ENCODE measurements around the gene TRIM31.

The TRIM31 gene

GRCh38 chr6:30112402-30112994 lies 392 bp downstream of the TRIM31 start:
- no peak for DNase-seq

- DNase-seq, result no peak
Measured at GRCh38 chr6:30111266-30111856, 1.5 kb downstream of the TRIM31 start.

DNA sequence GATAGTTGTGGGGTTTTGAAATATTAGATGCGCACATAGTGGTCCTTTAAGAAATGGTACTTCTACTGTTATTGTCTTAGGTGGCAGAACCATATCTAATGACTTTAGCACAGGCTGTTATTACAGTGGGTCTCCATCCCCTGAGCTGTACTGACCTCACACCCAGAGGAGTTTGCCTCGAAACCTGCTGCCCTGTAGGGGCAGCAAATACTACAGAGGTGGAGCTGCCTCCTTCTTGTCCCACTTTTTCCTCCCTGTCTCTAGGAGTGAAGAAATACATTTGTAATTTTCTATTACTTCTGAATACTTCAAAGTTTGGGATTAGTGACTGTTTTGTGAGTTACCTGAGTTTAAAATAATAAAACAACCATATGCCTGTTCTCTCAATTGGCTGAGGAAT lies 8.2 kb downstream of the TRIM31 start:
- no peak for DNase-seq

GRCh38 chr6:30103872-30104179 lies 9.1 kb downstream of the TRIM31 start:
- DNase-seq, result no peak

DNA sequence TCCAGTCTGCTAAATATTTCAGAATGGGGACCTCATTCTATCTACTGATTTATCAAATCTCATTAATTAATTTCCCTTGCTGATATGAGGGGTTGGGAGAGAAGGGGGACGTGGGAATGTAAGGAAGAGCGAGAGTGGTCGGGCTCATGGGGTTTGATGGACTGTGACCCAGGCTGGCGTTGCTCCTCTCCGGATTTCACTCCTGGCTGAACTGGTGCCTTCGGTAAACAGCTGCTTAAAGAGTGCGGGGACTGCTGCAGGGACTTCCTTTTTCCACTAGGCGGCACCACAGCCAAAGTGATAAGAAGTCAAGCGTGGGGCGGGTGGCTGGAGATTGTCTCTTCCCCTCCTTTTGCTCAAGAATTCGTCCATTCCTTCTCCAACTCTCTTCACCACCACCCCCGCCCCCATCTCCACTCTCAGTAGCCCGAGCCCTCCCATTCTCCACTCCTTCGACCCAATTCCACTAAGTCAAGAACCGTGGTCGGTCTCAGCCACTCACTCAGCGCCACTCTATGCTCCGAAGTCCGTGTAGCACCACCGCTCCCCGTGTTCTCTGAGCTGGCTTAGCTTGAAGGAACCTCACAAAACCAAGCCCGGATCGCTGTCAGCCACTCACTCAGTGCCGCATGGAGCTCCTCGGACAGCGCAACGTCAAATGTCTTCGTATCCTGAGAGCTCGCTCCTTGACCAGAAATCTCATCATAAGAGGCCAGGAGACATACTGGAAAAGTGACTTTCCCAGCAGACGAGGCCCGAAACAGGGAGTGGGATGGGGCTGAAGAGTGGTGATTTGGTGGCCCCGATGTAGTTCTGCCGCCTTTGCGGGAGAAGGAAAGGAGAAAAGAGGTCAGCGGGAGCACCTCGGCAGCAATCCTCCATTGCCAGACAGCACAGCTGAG lies 9.7 kb downstream of the TRIM31 start:
- peak; percentile 86 for DNase-seq

DNA sequence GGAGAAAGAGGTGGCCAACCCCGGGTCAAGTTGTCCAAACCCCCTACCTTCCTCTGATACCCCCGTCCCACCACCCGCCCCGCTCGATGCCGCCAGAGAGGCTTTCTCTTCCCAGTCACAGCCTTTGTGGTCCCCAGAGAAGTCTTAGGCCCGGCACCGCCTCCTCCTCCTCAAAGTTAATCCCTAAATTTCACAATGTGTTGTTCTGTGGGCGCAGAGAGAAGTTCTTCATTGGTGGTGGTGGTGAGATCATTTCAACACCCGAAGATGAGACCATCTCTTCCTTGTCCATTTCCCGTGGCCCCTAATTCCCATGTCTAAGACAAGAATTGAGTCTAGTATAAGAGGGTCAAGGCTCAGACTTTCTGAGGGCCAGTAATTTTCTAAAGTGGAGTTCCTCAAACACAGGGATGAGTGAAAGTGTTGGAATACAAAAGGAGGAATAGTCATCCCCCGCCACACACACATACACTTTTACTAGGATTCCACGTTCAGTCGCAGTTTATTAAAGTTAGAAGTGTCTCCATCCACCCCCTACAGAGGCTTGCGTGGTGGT lies 10.4 kb downstream of the TRIM31 start:
- DNase-seq, result peak; percentile 55

GRCh38 chr6:30101444-30102413 lies 11.2 kb downstream of the TRIM31 start:
- peak; percentile 82 for DNase-seq

DNA sequence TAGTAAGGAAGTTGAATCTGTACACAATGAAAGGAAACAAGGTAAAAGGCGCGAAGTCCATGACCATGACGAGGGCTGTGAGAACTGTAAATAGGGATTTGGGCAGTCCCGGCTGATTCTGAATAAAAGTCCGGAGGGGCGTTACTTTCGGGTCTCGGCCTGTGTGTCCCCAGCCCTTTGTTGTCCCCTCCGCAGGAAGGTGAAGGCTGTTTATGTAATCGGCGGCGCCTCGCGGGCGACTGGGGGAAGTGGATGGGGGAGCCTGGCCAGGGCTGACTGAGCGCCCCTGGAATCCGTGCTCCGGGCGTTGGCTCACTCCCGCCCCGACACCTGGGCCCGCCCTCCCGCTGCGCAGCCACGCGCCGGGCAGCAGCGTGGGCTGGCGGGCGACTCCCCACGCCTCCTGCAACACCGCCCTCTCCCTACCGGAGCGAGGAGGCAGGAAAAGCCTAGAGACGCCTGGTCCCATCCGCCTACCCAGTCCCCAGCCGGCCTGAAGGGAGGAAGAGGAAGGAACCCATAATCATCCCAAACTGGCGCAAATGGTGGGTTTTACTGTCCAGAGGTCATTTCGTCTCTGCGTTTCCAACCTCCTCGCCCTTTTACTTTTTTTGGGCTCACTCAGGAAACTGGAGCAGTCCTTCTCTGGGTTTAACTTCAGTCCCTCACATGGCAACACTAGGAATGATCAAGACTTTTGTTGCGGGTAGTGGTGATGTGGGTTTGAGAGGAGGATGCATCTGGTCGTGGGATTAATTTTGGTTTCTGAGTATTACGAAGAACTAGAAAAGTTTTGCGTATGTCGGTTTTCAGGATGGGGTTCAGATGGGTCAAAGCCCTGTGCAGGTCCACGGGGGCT lies 12.1 kb downstream of the TRIM31 start:
- DNase-seq, result no peak

DNA sequence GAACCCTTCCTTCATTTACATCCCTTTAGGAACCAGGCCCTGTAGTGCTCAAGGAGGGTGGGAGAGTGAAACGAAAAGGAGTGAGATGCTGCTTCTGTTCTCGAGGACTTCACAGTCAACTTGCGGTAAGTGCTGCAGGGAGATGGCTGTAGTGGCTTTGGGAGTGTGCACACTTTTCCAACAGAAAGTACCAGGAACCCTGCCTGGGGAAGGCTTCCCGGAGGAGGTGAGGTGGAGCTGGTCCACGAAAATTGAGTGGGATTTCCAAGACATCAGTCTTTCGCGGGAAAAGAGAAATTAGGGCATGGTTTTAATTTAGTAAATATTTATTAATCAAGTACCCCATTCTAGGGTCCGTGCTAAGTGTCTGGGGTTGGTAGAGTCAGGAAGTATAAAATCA lies 12.7 kb downstream of the TRIM31 start:
- DNase-seq, result no peak

DNA sequence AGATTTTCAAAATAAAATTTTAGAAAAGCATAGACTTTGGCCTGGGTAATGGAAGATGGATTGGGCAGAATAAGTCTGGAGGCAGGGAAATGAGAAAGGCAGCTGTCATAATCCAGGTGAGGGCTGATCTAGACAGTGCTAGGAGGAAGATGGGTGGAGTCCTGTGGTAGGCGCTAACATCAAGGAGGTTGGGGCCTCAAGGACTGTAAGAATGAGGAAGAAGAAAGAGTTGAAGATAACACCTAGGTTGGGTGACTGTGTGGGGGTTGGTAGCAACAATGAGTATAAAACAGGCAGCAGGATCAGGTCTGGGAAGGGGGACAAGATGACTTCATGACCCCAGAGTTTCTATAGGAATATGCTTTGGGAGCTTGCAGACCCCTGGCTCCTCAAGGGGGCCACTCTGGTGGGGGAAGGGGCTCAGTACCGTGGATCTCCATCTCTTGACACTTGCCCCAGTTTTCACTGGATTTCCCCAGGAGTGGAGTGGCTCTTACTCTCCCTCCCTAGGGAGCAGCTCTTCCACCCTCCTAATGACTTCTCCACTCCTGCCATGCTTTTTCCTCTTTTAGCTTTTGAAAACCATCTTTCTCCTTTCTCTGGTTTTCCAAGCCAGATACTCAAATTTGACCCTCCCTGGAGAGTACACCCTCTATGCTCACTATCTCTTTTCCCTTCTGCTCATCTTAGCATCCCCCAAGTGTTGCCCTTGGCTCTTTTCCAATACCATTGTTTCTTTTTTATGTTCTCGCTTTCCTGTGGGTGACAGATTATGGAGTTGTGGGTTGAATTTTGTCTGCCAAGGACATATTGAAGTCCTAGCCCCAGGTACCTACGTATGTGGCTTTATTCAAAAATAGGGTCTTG lies 14.8 kb downstream of the TRIM31 start:
- no peak for DNase-seq

GRCh38 chr6:30096829-30097228 lies 16.1 kb downstream of the TRIM31 start:
- no peak for DNase-seq

DNA sequence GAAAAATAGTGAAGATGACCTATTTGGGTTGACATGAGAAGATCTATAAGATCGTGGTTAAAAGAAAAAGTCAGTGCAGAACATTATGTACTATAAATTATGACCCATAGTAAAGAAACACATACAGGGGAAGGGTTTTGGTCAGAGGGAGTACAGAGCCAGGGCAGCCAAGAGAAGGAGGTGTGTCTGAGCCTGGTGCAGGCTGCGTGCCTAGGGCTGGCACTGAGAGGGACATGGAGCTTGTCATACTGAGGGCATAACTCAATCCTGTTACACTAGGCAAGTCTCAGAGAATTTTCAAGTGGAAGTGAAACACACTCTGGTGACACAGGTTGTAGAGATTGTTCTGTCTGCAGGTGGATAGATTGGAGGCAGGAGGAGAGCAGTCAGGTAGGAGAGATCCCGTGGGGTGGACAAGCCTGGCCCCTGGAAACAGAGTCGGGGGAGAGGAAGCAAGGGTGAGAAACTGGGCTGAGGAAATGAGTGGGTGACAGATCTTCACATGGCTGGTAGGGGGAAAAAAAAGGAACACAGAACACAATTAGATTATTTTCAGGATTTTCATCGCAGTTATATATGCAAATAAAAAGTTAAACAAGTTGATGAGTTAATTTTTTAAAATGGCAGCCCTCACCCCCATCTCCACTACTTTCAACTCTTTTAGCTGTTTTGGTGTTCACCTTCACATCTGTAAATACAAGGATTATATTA lies 18.8 kb downstream of the TRIM31 start:
- DNase-seq, result no peak

- DNase-seq, result no peak
Measured at GRCh38 chr6:30092852-30093543, 19.9 kb downstream of the TRIM31 start.

GRCh38 chr6:30091577-30092381 lies 21.1 kb downstream of the TRIM31 start:
- DNase-seq, result peak; percentile 66

DNA sequence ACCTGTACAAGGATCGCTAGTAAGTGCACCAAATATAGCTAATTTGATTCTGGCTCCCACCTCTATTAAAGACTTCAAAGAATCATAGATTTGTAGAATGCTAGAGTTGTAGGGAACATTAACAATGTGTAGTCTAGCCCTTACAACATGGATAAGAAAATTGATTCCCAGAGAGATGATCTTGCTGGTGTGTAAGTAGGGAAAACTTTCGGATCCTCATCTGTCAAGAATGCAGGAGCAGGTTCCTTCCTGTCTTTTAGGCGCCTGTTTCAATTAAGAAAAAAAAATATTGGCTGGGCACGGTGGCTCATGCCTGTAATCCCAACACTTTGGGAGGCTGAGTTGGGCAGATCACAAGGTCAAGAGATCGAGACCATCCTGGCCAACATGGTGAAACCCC lies 25.0 kb downstream of the TRIM31 start:
- no peak for DNase-seq

GRCh38 chr6:30077218-30077617 lies 35.7 kb downstream of the TRIM31 start:
- DNase-seq, result no peak

DNA sequence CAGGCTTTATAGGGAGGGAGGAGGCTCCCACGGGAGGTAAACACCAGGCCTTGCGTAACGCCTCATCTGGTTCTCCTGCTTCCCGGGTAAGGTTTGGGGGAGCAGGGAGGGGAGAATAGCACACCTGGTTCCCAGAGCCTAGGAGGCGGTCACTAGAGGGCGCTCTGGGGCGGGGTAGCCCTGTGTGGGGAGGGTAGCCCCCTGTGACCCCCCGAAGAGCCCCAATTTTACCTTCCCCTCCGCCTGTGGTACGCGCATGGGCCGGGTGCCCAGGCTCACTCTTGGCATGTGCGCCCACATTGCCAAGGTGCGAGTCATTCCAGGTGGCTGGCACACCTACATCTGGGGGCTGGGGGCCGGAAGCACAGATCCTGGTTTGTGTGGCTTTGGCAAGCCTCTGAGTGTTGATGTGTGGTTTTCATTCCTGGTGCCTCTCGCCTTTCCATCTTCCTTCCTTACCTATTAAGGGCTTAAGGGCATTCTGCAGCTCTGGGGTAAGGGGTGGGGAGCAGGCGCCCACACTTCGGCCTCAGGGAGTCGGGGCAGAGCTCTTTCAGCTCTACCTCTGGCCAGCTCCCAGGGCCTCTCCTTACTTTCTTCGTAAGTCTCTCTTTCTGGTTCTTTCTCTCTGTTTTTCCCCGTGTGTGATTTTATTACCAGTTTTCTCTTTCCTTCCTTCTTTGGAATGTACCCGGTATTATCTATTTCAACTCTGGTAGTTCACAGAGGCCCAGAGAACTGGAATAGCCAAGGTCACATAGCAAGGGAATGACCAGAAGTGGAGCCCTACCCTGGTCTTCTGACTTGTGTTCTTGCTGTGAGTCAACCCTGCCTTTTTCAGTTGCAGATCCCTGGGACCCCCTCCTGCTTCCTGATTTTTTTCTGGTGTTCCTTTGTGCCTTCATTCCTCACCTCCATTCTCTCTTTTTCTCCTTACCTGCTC lies 36.8 kb downstream of the TRIM31 start:
- DNase-seq, result no peak

Measured in fibroblast of skin of right biceps (primary cell).